Loucy (cell line): Measurements from ENCODE around the gene ADAM22.

Experiments used
- H2AFZ ChIP-seq: fragments of 200-600 bp; sonication (generic); 2 replicates; pipeline ENCODE4 v1.6.0; 2016; ENCODE audit warnings: antibody characterized with exemption, mild to moderate bottlenecking, low read length, moderate library complexity
- H3F3A ChIP-seq: fragments of 200-600 bp; 2 replicates; pipeline ENCODE4 v1.6.0; 2016; ENCODE audit warnings: antibody characterized with exemption, low read depth, mild to moderate bottlenecking
- H3K27me3 ChIP-seq: fragments of 200-600 bp; sonication (generic); 2 replicates; pipeline ENCODE4 v1.6.1; 2014; ENCODE audit warnings: low read length, mild to moderate bottlenecking; ENCODE audit not compliant: insufficient read depth, poor library complexity, severe bottlenecking
- H3K36me3 ChIP-seq: fragments of 200-600 bp; sonication (generic); 2 replicates; pipeline ENCODE4 v1.6.1; 2016; ENCODE audit warnings: low read length; ENCODE audit not compliant: insufficient read depth
- H3K4me1 ChIP-seq: fragments of 200-600 bp; sonication (generic); 2 replicates; pipeline ENCODE4 v1.5.1; 2014; ENCODE audit warnings: low read length, mild to moderate bottlenecking; ENCODE audit not compliant: insufficient read depth, poor library complexity, severe bottlenecking
- H3K4me2 ChIP-seq: fragments of 200-600 bp; sonication (generic); 2 replicates; pipeline ENCODE4 v1.6.0; 2014; ENCODE audit warnings: antibody characterized with exemption, low read length, low read depth, mild to moderate bottlenecking; ENCODE audit not compliant: poor library complexity, severe bottlenecking
- H3K4me3 ChIP-seq: fragments of 200-600 bp; sonication (generic); 2 replicates; pipeline ENCODE4 v1.5.1; 2014; ENCODE audit warnings: low read length, mild to moderate bottlenecking, mixed read lengths; ENCODE audit not compliant: poor library complexity, severe bottlenecking
- H3K79me2 ChIP-seq: fragments of 200-600 bp; sonication (generic); 2 replicates; pipeline ENCODE4 v1.6.1; 2014; ENCODE audit warnings: low read length; ENCODE audit not compliant: insufficient read depth
- H3K9ac ChIP-seq: fragments of 200-600 bp; sonication (generic); 2 replicates; pipeline ENCODE4 v1.6.0; 2014; ENCODE audit warnings: mild to moderate bottlenecking, low read depth, low read length, moderate library complexity; ENCODE audit not compliant: poor library complexity, severe bottlenecking
- H3K9me2 ChIP-seq: fragments of 200-600 bp; sonication (generic); replicated peaks from 2 replicates; pipeline ENCODE4 v1.6.1; 2016; ENCODE audit warnings: low read depth, low read length, mixed read lengths
- H3K9me3 ChIP-seq: fragments of 200-600 bp; sonication (generic); 2 replicates; pipeline ENCODE4 v1.6.1; 2014; ENCODE audit warnings: mild to moderate bottlenecking, antibody characterized with exemption, low read length, low read depth; ENCODE audit not compliant: insufficient read depth
- H4K20me1 ChIP-seq: fragments of 200-600 bp; sonication (generic); 2 replicates; pipeline ENCODE4 v1.6.0; 2014; ENCODE audit warnings: antibody characterized with exemption, low read length, mild to moderate bottlenecking; ENCODE audit not compliant: insufficient read depth, poor library complexity, severe bottlenecking
- EZH2phosphoT487 ChIP-seq: fragments of 200-600 bp; IDR thresholded peaks from 2 replicates; pipeline ENCODE4 v1.6.1; 2018; ENCODE audit warnings: antibody characterized with exemption, mild to moderate bottlenecking, moderate library complexity, borderline replicate concordance
- TF ChIP-seq, protein P1 (sequence below): fragments of 200-600 bp; sonication (generic); conservative IDR thresholded peaks from 2 replicates; pipeline ENCODE4 v1.5.1; 2014; ENCODE audit warnings: mild to moderate bottlenecking, antibody characterized with exemption, low read length

The ADAM22 gene

DNA sequence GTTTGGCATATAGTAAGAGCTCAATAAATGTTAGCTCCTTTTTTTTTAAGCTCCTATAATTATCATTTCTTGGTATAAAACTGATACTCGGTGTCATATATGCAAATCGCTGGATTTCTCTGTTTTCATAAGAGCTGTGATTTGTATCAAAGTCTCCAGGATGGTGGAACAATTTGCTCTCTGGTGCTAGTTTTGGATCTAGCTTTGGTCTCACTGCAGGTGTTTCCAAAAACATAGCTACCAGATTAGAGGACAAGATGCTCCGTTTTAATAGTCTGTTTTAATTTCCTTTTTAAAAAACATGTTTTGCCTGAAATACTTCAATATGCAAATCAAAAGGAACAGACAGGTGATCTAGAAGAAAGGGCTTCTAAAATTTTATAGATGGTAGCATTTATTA, 25.3 kb downstream of the ADAM22 start:
- H4K20me1 ChIP-seq, result no peaks in the 10 kb centered on the region

DNA sequence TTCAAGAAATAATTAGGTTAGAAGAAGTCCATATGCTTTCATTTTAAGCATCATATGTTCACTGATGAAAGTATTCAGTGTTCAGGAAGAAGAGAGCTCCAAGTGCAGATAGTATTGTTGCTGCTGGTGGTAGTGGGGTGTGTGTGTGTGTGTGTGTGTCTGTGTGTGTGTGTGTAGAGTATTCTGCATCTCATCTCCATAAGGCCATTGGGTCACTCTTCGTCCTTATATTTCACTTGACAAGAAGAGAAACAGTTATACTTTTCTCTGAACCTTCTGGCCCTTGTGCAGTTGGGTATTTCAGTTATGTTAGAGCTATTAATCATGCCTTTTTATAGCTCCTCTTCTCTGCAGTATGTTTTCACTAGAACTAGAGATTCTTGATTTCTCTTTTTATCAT, 26.2 kb downstream of the ADAM22 start:
- Histone ChIP-seq H3K4me3 (no peak overlapping the region), H3K9ac (no peak overlapping the region), H3K27me3 (no peaks in the 10 kb centered on the region), H3F3A (no peaks in the 10 kb centered on the region), H3K4me2 (peak overlapping the region; percentile 19), H3K9me3 (no peaks in the 10 kb centered on the region), H4K20me1 (no peaks in the 10 kb centered on the region), H3K36me3 (no peaks in the 10 kb centered on the region), H3K9me2 (no peaks in the 10 kb centered on the region), H3K4me1 (peaks cover 8% of the 10 kb centered on the region), H3K79me2 (no peaks in the 10 kb centered on the region), H2AFZ (no peak overlapping the region)
- TF ChIP-seq EZH2phosphoT487, result no peak
- TF ChIP-seq, protein P1, sequence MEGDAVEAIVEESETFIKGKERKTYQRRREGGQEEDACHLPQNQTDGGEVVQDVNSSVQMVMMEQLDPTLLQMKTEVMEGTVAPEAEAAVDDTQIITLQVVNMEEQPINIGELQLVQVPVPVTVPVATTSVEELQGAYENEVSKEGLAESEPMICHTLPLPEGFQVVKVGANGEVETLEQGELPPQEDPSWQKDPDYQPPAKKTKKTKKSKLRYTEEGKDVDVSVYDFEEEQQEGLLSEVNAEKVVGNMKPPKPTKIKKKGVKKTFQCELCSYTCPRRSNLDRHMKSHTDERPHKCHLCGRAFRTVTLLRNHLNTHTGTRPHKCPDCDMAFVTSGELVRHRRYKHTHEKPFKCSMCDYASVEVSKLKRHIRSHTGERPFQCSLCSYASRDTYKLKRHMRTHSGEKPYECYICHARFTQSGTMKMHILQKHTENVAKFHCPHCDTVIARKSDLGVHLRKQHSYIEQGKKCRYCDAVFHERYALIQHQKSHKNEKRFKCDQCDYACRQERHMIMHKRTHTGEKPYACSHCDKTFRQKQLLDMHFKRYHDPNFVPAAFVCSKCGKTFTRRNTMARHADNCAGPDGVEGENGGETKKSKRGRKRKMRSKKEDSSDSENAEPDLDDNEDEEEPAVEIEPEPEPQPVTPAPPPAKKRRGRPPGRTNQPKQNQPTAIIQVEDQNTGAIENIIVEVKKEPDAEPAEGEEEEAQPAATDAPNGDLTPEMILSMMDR, result no peak

More for the DNA sequence above, 25.3 kb downstream of the ADAM22 start:
- no peak overlapping the region for H3K9ac ChIP-seq
- H3K4me3 ChIP-seq, result no peak overlapping the region
- H3K4me2 ChIP-seq, result no peak overlapping the region
- H3K36me3 ChIP-seq, result no peaks in the 10 kb centered on the region
- no peaks in the 10 kb centered on the region for H3F3A ChIP-seq
- H3K9me2 ChIP-seq, result no peaks in the 10 kb centered on the region
- H2AFZ ChIP-seq, result no peak overlapping the region
- H3K79me2 ChIP-seq, result no peaks in the 10 kb centered on the region
- no peaks in the 10 kb centered on the region for H3K27me3 ChIP-seq
- H3K4me1 ChIP-seq, result peaks cover 8% of the 10 kb centered on the region
- TF ChIP-seq EZH2phosphoT487, result no peak
- TF ChIP-seq, protein P1, result no peak
- no peaks in the 10 kb centered on the region for H3K9me3 ChIP-seq

DNA sequence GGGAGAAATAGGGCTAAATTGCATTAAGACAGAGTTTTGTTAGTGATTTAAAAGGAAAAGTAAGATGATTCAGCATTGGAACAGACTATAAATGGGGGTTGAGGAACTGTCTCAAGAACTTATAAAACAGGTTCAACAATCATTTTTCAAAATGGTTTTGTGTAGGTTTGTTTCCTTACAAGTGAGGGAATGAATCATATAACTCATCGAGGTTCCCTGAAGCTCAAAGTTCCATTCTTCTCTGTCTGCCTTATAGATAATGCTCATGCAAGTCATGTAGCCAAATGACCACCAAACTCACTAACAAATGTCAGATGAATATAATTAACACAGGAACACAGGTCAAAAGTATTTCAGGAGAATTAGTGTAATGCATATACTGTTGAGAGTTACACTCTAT, 27.7 kb downstream of the ADAM22 start:
- Histone ChIP-seq H3K4me1 (peaks cover 8% of the 10 kb centered on the region), H3K36me3 (no peaks in the 10 kb centered on the region)
- TF ChIP-seq, protein P1, result no peak
- no peak for TF ChIP-seq EZH2phosphoT487

More for the DNA sequence above, 27.7 kb downstream of the ADAM22 start:
- no peak overlapping the region for H3K9ac ChIP-seq
- H4K20me1 ChIP-seq, result no peaks in the 10 kb centered on the region
- H3K27me3 ChIP-seq, result no peaks in the 10 kb centered on the region
- no peak overlapping the region for H2AFZ ChIP-seq
- H3K79me2 ChIP-seq, result no peaks in the 10 kb centered on the region
- H3K4me3 ChIP-seq, result no peak overlapping the region
- H3K9me3 ChIP-seq, result no peaks in the 10 kb centered on the region
- H3F3A ChIP-seq, result no peaks in the 10 kb centered on the region
- H3K4me2 ChIP-seq, result no peak overlapping the region
- H3K9me2 ChIP-seq, result no peaks in the 10 kb centered on the region
